Muscle layer of duodenum (tissue), 2 donors: ENCODE measurements around the gene AKAP13.

Experiments
- H3K27ac ChIP-seq: one replicate; pipeline ENCODE4 v1.7.0; 2013; ENCODE audit warnings: mild to moderate bottlenecking, low read length
- H3K27me3 ChIP-seq: one replicate; pipeline ENCODE4 v1.7.0; 2013; ENCODE audit warnings: low read depth, mild to moderate bottlenecking, control low read depth, low read length
- H3K36me3 ChIP-seq, 2 donors: one replicate each; pipeline ENCODE4 v1.7.0; 2013; ENCODE audit warnings: low read length in 2 of 2, control low read depth in 1 of 2, mild to moderate bottlenecking in 1 of 2; ENCODE audit not compliant: insufficient read depth in 2 of 2, control insufficient read depth in 1 of 2
- H3K4me1 ChIP-seq, 2 donors: one replicate each; pipeline ENCODE4 v1.7.0; 2013; ENCODE audit warnings: low read length in 2 of 2, mild to moderate bottlenecking in 2 of 2, control low read depth in 1 of 2, moderate library complexity in 1 of 2; ENCODE audit not compliant: insufficient read depth in 2 of 2, control insufficient read depth in 1 of 2
- H3K4me3 ChIP-seq, 2 donors: one replicate each; pipeline ENCODE4 v1.7.0; 2013; ENCODE audit warnings: low read length in 2 of 2, low read depth in 1 of 2, mild to moderate bottlenecking in 1 of 2
- H3K9me3 ChIP-seq, 2 donors: one replicate each; pipeline ENCODE4 v1.7.0; 2013; ENCODE audit warnings: low read length in 2 of 2, control low read depth in 1 of 2, mild to moderate bottlenecking in 1 of 2; ENCODE audit not compliant: control insufficient read depth in 1 of 2
- donor health status: healthy.

The AKAP13 gene

GRCh38 chr15:85623315-85624049 is 243.1 kb downstream of the AKAP13 start:
- Histone ChIP-seq H3K9me3 (no peaks in the 10 kb centered on the region), H3K36me3 (peaks cover 0 to 21% of the 10 kb centered on the region in 2 donors), H3K4me3 (peak overlapping the region; percentile 66 to 83), H3K4me1 (peaks cover 14 to 52% of the 10 kb centered on the region in 2 donors), H3K27ac (peak overlapping the region; percentile 94), H3K27me3 (no peaks in the 10 kb centered on the region)

GRCh38 chr15:85624291-85624801 is 243.9 kb downstream of the AKAP13 start:
- H3K4me3 ChIP-seq, result peak overlapping the region; percentile 66 to 83
- peak overlapping the region; percentile 94 for H3K27ac ChIP-seq
- no peaks in the 10 kb centered on the region for H3K27me3 ChIP-seq
- peaks cover 0 to 21% of the 10 kb centered on the region in 2 donors for H3K36me3 ChIP-seq
- H3K9me3 ChIP-seq, result no peaks in the 10 kb centered on the region
- peaks cover 12 to 57% of the 10 kb centered on the region in 2 donors for H3K4me1 ChIP-seq

GRCh38 chr15:85625166-85625830 is 244.9 kb downstream of the AKAP13 start:
- Histone ChIP-seq H3K27me3 (no peaks in the 10 kb centered on the region), H3K4me3 (peak overlapping the region in 1 of 2 donors; percentile 66), H3K36me3 (peaks cover 0 to 15% of the 10 kb centered on the region in 2 donors), H3K9me3 (no peaks in the 10 kb centered on the region), H3K27ac (peak overlapping the region; percentile 94), H3K4me1 (peaks cover 14 to 59% of the 10 kb centered on the region in 2 donors)

GRCh38 chr15:85625856-85626255 is 245.5 kb downstream of the AKAP13 start:
- peaks cover 0 to 9% of the 10 kb centered on the region in 2 donors for H3K36me3 ChIP-seq
- H3K27ac ChIP-seq, result peak overlapping the region; percentile 94
- H3K4me1 ChIP-seq, result peaks cover 14 to 59% of the 10 kb centered on the region in 2 donors
- H3K27me3 ChIP-seq, result no peaks in the 10 kb centered on the region
- H3K9me3 ChIP-seq, result no peaks in the 10 kb centered on the region
- H3K4me3 ChIP-seq, result no peak overlapping the region

GRCh38 chr15:85627213-85627935 is 247.0 kb downstream of the AKAP13 start:
- Histone ChIP-seq H3K9me3 (no peaks in the 10 kb centered on the region), H3K4me3 (no peak overlapping the region), H3K36me3 (peaks cover 4 to 7% of the 10 kb centered on the region in 2 donors), H3K27me3 (no peaks in the 10 kb centered on the region), H3K27ac (no peak overlapping the region), H3K4me1 (peaks cover 14 to 64% of the 10 kb centered on the region in 2 donors)

GRCh38 chr15:85630311-85630710 is 249.9 kb downstream of the AKAP13 start:
- H3K4me1 ChIP-seq, result peaks cover 8 to 47% of the 10 kb centered on the region in 2 donors

GRCh38 chr15:85631018-85631417 is 250.6 kb downstream of the AKAP13 start:
- Histone ChIP-seq H3K36me3 (peaks cover 4 to 7% of the 10 kb centered on the region in 2 donors), H3K27me3 (no peaks in the 10 kb centered on the region), H3K27ac (no peak overlapping the region), H3K4me1 (peaks cover 4 to 39% of the 10 kb centered on the region in 2 donors), H3K9me3 (no peaks in the 10 kb centered on the region), H3K4me3 (no peak overlapping the region)

More at GRCh38 chr15:85630311-85630710, 249.9 kb downstream of the AKAP13 start:
- Histone ChIP-seq H3K9me3 (no peaks in the 10 kb centered on the region), H3K27ac (no peak overlapping the region), H3K27me3 (no peaks in the 10 kb centered on the region), H3K4me3 (no peak overlapping the region), H3K36me3 (peaks cover 4 to 7% of the 10 kb centered on the region in 2 donors)

GRCh38 chr15:85632014-85632413 is 251.6 kb downstream of the AKAP13 start:
- H3K27me3 ChIP-seq, result no peaks in the 10 kb centered on the region
- H3K36me3 ChIP-seq, result peaks cover 1 to 7% of the 10 kb centered on the region in 2 donors
- H3K27ac ChIP-seq, result no peak overlapping the region
- H3K4me1 ChIP-seq, result peaks cover 4 to 34% of the 10 kb centered on the region in 2 donors
- no peak overlapping the region for H3K4me3 ChIP-seq
- H3K9me3 ChIP-seq, result no peaks in the 10 kb centered on the region

- no peaks in the 10 kb centered on the region for H3K9me3 ChIP-seq
- no peak overlapping the region for H3K27ac ChIP-seq
- H3K27me3 ChIP-seq, result no peaks in the 10 kb centered on the region
- peaks cover 0 to 10% of the 10 kb centered on the region in 2 donors for H3K36me3 ChIP-seq
- peaks cover 4 to 25% of the 10 kb centered on the region in 2 donors for H3K4me1 ChIP-seq
- no peak overlapping the region for H3K4me3 ChIP-seq
Measured at GRCh38 chr15:85633859-85634258, 253.5 kb downstream of the AKAP13 start.

GRCh38 chr15:85636351-85636750 is 255.9 kb downstream of the AKAP13 start:
- no peak overlapping the region for H3K4me3 ChIP-seq
- no peaks in the 10 kb centered on the region for H3K9me3 ChIP-seq
- peaks cover 0 to 32% of the 10 kb centered on the region in 2 donors for H3K4me1 ChIP-seq
- H3K36me3 ChIP-seq, result peaks cover 0 to 23% of the 10 kb centered on the region in 2 donors
- no peak overlapping the region for H3K27ac ChIP-seq
- no peaks in the 10 kb centered on the region for H3K27me3 ChIP-seq
